Measurements from ENCODE around the gene CYCS.
"Not testable (repeated sequence)": the region's sequence is repeated elsewhere in the genome, so short reads cannot be mapped to it uniquely, and the experiment has no call there.

CYCS gene

DNA sequence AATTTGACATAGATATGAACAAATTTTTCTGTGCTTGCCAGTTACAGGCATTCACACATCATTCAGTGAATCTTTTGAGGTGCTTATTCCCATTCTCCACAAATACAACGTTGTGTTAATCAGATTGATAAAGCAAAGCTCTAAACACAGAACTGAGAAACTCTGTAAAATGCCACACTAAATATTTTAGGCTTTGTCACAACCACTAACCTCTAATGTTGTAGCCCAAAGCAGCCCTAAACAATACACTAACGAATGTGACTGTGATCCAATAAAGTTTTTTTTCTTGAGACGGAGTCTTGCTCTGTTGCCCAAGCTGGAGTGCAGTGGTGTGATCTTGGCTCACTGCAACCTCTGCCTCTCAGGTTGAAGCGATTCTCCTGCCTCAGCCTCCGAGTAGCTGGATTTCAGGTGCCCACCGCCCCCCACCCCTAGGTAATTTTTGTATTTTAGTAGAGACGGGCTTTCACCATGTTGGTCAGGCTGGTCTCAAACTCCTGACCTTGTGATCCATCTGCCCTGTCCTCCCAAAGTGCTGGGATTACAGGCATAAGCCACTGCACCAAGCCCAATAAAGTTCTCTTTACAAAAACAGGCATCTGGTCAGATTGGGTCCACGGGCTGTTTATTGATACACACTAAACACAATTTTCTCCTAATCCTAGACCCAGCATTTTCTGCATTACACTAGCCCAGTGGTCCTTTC lies 6.9 kb downstream of the CYCS start:
- no peak for DNase-seq (ENCODE audit: low spot score)

DNA sequence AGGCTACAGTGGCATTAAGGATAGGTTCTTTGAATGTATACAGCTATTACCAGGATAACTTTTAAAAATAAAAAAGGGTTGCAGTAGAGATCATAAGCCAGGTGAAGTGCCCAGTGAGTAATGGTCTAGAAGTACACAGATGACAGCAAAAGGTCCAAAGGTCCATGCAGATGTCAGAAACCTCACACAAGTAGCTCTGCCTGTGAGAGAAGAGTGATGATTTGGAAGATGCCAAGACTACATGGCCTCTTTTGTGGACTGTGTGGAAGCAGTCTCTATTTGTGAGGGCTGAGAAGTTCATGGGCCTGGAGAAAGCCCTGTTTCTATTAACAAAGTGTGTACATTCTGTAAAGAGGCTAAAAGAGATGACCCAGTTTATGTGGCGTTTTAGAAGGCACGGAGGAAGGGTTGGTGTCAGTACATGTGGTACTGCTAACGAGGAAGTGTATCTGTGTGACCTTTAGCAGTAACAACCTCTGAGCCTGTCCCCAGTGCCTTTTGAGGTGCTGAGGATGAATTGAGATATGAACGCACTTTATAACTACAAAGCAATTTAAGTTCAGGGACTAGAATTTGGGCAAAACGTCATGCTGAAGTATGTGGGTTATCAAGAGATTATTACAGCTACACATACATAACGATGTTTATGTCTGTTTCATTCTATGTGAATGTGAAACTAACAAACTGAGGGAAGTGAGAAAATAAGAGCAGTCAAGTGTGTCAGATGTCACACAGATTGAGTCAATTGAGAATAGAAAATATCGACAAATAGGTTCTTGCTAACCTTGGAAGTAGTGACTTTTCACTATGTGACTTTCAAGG lies 7.6 kb downstream of the CYCS start:
- peak; percentile 91 for DNase-seq (ENCODE audit: low spot score)

DNA sequence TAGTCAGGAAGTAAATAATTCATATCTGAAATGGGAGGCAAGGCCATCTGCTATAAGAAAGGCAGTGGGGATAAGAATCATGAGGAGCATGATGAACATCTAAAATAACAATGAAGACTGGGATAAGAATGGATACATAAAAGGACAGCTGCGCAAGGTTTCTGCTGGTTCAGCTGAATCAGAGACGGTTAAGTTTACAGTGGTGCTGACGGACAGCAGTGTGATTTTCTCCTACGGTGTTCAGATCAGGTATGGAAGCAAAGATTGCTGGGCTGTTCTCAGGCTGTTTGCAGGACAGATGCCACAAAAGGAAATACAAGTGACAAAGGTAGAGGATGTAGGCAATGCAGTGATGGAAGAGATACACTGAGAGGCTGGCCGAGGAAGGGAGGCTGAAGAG lies 8.4 kb downstream of the CYCS start:
- DNase-seq (ENCODE audit: low spot score), result peak; percentile 33

DNA sequence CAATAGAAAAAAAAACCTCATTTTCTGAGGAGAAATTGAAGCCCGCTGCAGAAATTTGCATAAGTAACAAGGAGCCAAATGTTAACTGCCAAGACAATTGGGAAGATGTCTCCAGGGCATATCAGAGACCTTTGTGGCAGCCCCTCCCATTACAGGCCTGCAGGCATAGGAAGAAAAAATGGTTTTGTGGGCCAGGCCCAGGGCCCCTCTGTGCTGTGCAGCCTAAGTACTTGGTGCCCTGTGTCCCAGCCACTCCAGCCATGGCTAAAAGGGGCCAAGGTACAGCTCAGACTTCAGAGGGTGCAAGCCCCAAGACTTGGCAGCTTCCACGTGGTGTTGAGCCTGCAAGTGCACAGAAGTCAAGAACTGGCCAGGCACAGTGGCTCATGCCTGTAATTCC lies 14.5 kb downstream of the CYCS start:
- not testable (repeated sequence) for DNase-seq (ENCODE audit: low spot score)

DNA sequence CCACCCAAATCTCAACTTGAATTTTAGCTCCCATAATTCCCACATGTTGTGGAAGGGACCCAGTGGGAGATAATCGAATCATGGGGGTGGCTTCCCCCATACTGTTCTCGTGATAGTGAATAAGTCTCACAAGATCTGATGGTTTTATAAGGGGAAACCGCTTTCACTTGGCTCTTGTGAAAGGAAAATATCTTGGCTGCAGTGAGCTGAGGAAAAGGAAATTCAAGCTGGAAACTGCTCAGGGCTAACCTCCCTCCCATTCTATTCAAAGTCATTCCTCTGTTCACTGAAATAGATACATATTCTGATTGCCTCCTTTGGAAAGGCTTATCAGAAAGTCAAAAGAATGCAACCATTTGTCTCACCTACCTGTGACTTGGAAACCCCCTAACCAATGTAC lies 15.8 kb downstream of the CYCS start:
- DNase-seq (ENCODE audit: low spot score), result no peak

DNA sequence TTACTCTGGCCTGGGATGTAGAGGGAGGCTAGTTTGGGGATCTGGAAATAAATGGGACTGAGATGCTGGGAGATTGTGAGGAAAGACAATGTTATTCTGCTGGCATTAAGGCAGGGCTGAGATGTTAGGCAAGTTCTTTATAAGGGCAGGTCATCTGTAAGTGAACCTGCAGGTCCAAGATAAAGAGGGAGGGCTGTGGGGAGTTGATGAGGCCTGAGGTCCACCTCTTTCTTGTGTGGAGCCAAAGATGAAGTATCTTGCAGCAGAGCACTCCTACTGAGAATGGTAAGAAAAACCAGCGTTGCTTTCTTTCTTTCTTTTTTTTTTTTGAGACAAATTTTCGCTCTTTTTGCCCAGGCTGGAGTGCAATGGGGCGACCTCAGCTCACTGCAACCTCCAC lies 19.1 kb downstream of the CYCS start:
- no peak for DNase-seq (ENCODE audit: low spot score)

DNA sequence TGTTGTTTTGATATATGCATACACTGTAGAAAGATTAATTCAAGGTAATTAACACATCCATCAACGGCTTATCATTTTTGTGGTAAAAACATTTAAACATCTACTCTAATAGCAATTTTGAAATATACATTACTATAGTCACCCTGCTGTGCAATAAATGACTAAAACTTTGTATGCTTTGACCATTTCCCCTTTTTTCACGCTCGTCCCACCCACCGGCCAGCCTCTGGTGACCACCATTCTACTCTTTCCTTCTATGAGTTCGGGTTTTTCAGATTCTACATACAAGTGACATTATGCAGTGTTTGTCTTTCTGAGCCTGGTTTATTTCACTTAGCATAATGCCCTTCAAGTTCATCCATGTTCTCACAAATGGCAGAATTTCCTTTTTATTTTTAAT lies 21.3 kb downstream of the CYCS start:
- no peak for DNase-seq (ENCODE audit: low spot score)

DNA sequence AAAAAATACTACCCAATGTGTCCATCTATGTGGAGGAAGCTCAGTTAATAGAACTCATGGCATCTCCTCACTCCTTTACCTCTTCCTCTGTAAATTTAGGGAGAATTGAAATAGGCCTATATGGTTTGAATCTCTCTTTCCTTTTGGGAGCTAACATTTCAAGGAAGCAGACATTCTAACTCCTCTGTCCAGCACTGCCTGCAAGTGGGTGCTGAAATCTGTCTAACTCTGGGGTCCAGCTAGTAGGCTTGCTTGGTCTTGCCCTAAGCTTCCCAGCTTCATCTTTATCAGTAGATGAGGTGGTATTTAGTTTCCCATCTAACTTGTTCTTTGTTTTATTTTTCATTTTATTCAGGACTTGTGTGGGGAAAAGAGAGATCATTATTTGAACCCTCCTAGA lies 23.2 kb downstream of the CYCS start:
- no peak for DNase-seq (ENCODE audit: low spot score)

DNA sequence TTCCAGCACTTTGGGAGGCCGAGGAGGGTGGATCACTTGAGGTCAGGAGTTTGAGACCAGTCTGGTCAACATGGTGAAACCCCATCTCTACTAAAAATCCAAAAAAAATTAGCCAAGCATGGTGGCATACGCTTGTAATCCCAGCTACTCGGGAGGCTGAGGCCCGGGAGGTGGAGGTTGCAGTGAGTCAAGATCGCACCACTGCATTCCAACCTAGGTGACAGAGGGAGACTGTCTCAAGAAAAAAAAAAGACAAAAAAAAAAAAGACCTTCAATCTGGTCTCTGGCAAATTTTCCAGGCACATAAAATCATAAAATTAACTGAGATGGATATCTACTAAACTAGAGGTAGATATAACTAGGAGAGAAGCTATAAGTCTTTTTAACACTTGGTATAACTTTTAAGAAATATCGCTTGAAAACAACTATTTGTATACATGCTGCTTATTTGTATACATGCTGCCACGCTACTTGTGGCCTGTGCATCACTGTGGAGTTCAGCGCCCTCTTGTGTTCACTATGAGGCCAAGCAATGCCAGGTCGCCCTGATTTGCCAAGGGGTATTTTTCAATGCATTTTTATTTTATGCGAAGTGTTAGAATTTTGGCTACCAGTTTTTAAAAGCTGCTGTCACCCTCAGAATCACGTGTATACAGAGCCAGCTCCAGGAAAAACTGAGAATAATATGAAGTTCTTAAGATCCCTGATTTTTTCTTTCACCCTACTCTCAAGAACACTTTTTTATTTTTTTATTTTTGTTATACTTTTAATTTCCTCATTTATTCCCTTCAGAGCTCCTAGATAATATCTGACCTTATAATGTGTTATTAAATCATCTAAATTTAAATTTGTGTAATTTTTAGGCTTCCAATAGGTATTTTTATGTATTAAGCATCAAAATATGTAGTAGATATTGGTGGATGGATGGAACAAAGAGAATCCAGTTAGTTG lies 26.7 kb downstream of the CYCS start:
- DNase-seq (ENCODE audit: low spot score), result peak; percentile 91

DNA sequence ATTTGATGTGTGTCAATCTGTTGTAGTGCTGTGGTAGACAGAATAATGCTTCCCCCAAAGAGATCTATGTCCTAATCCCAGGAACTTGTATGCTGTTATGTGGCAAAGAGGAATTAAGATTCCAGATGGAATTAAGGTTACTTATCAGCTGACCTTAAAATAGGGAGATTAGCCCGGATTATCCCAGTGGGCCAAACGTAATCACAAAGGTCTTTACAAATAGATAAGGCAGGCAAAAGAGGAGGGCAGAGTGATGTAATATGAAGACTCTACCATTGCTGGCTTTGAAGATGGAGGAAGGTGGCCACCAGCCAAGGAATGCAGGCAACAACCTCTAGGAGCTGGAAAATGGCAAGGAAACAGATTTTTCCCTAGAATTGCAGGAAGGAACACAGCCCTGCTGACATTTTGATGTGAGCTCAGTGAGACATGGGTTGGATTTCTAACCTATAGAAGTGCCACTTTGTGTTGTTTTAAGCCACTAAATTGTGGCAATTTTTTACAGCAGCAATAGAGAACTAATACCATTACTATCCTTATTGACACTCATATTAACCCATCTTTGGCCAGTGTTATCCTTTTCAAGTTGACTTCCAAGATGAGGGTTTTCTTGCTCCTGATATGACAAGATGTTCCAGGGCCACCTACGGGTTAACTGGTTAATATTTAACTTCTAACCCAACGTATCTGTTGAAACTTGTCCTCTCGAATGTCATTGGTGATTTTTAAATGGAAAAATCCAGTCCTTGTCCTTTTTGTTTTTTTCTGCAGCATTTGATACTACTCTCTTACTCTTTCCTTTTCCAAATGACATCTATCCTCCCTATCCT lies 29.3 kb downstream of the CYCS start:
- DNase-seq (ENCODE audit: low spot score), result no peak

DNA sequence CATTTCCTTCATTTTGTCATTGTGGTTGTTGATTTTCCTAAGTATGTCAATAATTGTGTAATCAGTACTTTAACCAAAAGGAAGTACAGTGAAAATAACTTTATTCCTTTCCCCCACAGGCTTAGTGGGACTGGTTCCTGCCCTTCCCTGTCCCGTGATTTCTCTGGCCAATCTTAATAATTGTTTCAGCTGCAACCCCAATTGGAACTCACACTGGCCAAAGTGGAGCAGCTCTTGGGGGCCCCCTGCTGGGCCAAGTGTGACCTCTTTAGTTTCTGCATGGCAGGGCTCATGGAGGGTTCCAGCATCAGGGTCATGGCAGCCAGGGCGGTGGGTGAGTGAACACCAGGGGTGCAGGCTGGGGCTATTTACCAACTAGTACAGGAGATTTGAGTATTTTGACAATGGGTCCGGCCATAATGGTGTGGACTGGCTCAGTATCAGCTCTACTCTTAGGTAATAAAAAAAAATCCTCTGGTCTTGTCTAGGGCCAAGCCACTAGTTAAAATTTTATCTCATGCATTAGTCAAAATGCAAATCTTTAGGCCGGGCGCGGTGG lies 31.7 kb downstream of the CYCS start:
- DNase-seq (ENCODE audit: low spot score), result peak; percentile 96

DNA sequence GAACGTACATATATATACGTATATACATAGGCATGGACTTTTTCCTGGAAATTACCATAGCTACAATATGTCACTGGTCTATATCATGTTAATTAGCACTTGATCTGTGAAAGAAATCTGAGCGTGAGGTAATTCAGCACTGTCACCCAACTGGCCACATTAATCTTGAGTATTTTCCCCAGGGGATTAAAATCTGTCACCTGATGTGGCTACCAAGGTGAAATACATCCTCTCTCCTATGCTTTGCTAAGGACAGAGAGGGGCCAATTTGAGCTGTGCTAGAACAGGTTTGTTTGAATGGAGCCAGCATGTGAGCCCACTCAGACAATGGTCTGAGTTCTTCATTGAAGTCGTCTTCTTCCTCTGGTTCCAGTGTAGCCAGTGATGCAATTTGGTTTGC lies 33.3 kb downstream of the CYCS start:
- no peak for DNase-seq (ENCODE audit: low spot score)

DNA sequence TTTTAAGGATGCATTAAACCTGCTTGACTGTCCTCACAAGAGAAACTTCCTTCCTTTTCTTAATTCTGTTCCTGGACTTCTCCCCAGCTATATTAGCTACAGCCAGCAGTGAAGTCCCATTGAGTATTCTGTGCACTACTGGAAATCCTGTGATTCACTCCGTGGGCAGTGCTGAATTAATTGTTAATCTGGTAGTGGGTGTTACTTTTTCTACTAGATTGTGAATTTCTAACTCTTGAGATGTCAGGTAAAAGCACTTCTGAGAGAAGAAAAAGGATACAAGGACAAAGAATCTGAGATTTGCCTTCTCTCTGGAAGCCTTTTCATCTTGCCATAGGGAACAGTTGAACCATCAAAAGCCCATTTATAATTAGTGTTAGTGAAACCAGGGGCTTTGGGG lies 33.9 kb downstream of the CYCS start:
- no peak for DNase-seq (ENCODE audit: low spot score)

DNA sequence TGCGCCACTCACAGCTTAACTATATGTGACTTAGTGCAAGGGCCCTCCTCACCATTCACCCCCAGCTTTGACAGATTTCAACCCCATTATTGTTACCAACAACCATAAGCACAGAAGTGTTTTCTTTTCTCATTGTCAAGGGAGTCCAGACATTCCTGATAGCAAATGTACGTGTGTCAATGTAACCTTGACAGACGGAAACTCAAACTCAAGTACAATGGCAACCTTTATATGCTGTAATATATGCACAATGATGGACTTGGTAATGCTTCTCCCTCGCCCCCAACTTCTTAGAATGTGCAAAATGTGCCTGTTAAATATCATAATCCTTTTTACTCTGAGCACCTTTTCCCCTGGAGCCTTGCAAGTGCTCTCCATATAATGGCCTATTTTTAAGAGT lies 34.7 kb downstream of the CYCS start:
- no peak for DNase-seq (ENCODE audit: low spot score)

DNA sequence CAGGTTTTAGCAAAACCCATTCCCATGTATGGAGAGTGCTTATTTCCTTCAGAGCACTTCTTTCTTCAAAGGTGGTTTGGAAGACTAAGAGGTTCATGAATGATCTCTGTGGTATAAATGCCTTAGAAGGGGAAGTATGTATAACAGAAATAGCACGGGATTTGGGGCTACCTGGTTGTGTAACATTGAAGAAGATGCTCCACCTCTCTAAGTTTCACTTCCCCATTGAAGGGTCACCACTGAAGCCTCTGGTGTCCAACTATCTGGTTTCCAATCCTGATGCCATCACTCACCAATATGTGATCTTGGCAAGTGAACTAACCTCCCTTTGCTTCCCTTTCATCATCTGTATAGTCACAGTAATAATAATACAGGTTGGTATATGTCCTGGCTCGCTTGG lies 37.2 kb downstream of the CYCS start:
- DNase-seq (ENCODE audit: low spot score), result peak; percentile 43

DNA sequence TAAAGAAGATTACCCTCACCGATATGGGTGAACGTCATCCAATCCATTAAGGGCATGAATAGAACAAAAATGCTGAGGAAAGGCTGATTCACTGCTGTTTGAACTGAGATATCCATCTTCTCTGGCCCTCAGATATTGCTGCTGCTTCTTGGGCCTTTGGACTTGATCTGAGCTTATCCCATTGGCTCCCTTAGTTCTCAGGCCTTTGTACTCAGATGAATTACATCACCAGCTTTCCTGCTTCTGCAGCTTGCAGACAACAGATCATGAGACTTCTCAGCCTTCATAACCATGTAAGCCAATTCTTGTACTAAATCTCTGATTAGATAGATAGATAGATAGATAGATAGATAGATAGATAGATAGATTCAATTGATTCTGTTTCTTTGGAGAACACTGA lies 40.2 kb downstream of the CYCS start:
- no peak for DNase-seq (ENCODE audit: low spot score)

DNA sequence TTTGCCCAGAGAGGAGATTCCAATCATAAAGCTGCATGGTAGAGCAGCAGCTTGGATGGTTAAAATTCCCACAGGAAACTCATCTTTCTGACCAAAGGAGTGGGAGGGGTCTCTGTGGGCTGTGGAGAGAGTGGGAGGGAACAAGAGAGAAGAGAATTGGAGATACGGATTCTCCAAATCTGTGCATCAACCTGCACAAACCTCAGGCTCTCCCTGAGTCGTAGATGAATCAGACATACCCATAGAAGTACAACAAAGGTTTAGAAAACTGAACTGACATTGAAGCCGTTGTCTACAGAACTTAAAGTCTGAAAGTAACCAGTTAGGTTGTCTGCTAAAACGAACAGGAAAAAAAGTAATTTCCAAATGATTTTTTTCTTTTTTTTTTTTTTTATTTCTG lies 41.9 kb downstream of the CYCS start:
- DNase-seq (ENCODE audit: low spot score), result no peak

DNA sequence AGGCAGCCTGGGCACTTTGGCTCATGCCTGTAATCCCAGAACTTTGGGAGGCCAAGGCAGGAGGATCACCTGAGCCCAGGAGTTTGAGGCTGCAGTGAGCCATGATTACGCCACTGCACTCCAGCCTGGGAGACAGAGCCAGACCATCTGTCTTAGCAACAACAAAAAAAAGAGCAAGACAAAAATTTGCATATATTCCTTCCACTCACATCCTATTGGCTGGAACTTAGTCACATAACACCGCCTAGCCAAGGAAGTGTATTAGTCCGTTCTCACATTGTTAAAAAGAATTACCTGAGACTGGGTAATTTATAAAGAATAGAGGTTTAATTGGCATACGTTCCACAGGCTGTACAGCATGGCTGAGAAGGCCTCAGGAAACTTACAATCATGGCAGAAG lies 43.0 kb downstream of the CYCS start:
- not testable (repeated sequence) for DNase-seq (ENCODE audit: low spot score)

DNA sequence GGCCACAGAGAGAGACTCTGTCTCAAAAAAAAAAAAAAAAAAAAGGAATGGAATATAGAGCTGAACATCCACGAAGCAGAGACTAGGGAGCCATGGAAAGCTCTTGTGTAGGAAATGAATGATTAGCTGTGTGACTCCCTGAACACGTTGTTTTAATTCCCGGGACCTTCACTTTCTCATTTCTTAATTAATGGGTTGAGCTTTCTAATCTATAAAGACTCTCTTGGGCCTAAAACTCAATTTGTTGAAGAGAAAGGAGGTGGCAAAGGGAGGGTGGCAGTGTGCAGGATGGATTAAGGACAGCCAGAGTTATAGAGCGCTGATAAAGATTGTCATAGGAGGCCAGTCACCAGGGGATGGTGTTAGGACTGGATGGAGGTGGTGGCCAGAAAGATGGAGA lies 48.0 kb downstream of the CYCS start:
- no peak for DNase-seq (ENCODE audit: low spot score)

DNA sequence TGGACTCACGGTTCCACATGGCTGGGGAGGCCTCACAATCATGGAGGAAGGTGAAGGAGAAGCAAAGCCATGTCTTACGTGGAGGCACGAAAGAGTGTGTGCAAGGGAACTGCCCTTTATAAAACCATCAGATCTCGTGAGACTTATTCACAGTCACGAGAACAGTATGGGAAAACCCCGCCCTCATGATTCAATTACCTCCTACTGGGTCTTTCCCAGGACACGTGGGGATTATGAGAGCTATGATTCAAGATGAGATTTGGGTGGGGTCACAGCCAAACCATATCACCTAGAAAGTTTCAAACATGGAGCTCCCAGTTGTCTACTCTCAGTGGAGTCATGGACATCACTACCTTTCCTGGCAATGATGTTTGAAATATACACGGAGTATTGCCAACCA lies 49.6 kb downstream of the CYCS start:
- no peak for DNase-seq (ENCODE audit: low spot score)

DNA sequence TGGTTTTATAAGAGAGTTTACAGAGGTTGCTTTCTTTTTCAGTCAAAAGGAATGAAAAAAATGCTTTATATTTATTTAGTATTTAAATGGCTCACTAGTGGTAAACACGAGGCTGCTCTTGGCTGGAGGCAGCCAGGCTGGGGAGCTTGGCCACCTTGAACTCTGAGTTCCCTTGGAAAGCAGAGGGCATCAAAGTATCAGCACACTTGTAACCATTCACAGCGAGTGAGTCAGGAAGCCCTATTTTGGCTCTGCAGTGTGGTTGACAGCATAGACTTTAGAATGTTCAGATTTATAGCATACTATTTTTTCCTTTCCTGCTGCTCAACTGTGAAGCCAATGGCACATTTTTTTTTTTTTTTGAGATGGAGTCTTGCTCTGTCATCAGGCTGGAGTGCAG lies 51.6 kb downstream of the CYCS start:
- DNase-seq (ENCODE audit: low spot score), result no peak

Measured in NAMALWA (cell line).